GM12874 (cell line): ENCODE data around the gene KAZN.

Source experiments
- TF ChIP-seq, protein P1 (sequence below): IDR thresholded peaks from 2 replicates; pipeline ENCODE4 v1.5.1; 2011; ENCODE audit warnings: low read depth, mild to moderate bottlenecking, control low read depth, low read length, moderate library complexity; ENCODE audit not compliant: insufficient read depth

The KAZN gene

DNA sequence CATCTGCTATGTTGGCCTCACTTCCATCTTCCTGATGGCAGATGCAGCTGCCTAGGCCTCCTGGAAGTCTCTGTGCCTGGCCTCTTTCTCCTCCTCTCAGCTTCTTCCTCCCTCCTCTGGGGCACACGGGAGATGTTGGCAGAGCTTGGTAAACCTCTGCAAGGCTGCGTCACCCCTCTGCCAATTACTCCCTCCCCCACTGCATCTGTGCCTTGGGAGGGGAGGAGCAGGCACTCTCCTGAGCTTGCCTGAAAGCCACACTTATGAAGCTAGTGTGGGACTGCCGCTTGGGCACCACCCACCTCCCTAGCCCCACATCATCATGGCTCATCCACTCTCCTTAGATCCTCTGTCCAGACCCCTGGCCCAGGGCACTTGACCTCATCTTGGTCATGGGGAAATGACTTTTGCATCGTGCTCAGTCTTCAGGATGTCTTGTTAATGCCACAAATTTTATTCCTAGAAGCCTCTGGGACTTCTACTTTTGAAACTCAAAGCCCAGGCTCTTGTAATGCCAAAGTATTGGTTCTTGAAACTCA is 547.7 kb downstream of the KAZN start:
- TF ChIP-seq, protein P1, sequence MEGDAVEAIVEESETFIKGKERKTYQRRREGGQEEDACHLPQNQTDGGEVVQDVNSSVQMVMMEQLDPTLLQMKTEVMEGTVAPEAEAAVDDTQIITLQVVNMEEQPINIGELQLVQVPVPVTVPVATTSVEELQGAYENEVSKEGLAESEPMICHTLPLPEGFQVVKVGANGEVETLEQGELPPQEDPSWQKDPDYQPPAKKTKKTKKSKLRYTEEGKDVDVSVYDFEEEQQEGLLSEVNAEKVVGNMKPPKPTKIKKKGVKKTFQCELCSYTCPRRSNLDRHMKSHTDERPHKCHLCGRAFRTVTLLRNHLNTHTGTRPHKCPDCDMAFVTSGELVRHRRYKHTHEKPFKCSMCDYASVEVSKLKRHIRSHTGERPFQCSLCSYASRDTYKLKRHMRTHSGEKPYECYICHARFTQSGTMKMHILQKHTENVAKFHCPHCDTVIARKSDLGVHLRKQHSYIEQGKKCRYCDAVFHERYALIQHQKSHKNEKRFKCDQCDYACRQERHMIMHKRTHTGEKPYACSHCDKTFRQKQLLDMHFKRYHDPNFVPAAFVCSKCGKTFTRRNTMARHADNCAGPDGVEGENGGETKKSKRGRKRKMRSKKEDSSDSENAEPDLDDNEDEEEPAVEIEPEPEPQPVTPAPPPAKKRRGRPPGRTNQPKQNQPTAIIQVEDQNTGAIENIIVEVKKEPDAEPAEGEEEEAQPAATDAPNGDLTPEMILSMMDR = no peak

GRCh38 chr1:15146971-15147376 is 548.5 kb downstream of the KAZN start:
- TF ChIP-seq, protein P1 = no peak

DNA sequence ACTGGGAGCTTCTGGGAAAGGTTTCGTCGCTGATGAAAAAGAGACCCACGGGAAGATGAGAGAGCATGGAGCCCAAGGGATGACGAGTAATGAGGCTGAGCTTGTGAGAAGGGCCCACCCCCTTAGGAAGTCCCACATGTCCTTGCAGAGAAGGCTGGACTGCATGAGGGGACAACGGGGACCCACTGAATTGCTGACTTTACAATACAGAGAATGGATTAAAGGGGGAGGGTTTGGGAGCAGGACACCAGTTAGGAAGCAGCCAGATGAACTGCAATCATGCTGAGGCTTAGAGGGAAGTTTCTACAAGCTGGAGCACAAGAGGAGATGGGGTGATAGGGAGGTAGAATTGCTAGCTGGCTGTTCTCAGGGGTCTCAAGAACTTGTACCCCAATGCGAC is 549.5 kb downstream of the KAZN start:
- TF ChIP-seq, protein P1 = no peak

DNA sequence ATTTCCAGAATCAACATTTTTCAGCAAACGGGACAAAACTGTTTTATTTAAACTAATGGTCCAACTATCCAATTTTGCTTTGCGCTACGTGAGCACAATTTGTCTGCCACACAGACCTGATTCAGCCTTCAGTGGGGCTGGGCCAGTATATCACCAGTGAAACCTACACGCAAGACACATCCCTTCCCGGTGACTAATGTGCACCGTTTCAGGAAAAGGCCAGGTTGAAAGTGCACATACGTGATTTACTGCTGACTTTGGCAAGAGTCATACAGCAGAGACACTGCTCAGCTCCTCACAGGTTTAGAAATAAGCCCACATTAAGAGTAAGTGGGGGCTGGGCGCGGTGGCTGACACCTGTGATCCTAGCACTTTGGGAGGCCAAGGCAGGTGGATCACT is 550.0 kb downstream of the KAZN start:
- TF ChIP-seq, protein P1 = no peak

DNA sequence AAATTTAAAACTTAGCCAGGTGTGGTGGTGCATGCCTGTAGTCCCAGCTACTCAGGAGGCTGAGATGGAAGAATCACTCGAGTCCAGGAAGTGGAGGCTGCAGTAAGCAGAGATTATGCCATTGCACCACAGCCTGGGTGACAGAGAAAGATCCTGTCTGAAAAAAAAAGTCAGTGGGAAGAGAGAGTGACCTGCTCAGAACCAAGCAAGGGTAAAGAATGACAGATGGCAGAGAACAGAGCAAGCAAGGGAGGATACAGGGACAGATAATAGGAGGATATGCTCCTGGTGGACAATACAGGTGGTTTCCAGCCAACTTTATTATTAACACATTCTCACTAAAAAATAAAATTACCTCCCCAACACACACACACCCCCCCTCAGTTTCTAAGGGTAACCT is 550.5 kb downstream of the KAZN start:
- TF ChIP-seq, protein P1 = no peak

- TF ChIP-seq, protein P1 = no peak
These were observed 551.9 kb downstream of the KAZN start for GRCh38 chr1:15150376-15150775.

- TF ChIP-seq, protein P1 = no peak
These were observed 552.9 kb downstream of the KAZN start for GRCh38 chr1:15151377-15151806.
